ENCODE data around the gene TMPO. TPM values are rescaled to one million over a fixed set of nuclear protein-coding genes. Genes with fewer than 3 reads are reported as not detected.

The TMPO gene
- total RNA-seq, 1 donor from 2014 or later = 103 TPM

DNA sequence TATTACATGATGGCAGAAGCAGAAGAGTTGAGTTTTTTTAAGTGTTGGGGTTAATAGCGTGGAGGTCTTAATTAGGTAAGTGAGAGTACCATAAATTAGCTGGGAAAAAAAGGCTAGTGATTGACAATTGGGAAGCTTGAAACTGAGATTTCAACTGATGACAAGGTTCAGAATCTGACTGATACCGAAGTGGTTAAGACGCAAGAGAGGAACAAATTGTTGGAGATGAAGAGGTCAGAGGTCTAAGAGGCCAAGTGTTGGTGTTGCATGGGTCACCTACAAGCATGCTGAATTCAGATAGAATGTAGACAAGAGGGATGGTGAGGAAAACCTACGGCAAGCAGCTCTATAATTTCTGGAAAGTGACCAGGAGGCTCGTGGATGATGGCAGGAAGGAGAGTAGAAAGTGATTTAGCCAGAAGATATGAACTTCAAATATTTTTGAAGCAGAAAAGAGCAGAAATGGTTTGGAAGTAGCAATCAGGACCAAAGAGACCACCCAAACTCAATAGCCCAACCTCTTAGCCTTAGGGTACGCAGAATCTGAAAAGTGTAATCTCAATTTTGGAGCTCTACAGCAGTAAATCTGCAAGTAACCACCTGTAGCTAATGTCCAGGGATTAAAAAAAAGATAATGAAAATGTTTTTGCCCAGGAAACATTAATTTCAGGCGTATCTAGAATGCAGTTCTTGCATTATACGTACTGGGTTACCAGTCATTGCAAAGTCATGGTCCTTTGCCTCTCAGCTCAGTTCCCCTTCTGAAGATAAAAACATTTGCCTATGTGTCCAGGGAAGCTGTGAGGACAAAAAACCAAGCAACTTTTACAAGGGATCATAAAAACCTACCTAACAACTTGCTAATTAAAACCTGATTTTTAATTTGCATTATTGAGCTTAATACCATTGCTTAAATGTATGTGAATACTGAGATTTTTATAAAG is 1.7 kb upstream of the TMPO start:
- H3K4me1 ChIP-seq = peaks cover 33% of the 10 kb centered on the region
- peak overlapping the region; percentile 90 for H3K27ac ChIP-seq
- peak overlapping the region in 1 of 2 donors; percentile 79 for H3K4me3 ChIP-seq
- H3K9me3 ChIP-seq = no peaks in the 10 kb centered on the region
- TF ChIP-seq POLR2AphosphoS5 (IDR thresholded peaks at IDR 0.05; ENCODE audit: insufficient read depth in 1 of 2, low read depth in 1 of 2) = no peak
- no peak for TF ChIP-seq CTCF (IDR thresholded peaks at IDR 0.05)
- no peak for TF ChIP-seq POLR2A (IDR thresholded peaks at IDR 0.05)
- peak in 1 of 2 donors; percentile 52 for DNase-seq (ENCODE audit: extremely low spot score in 2 of 2)
- H3K27me3 ChIP-seq = no peaks in the 10 kb centered on the region
- H3K36me3 ChIP-seq = no peaks in the 10 kb centered on the region
- intact Hi-C loops (cut with DNase I) = loop anchor here (10.0 kb wide), 1 partner anchor 89 kb away; no protein-coding TSS in a partner anchor

DNA sequence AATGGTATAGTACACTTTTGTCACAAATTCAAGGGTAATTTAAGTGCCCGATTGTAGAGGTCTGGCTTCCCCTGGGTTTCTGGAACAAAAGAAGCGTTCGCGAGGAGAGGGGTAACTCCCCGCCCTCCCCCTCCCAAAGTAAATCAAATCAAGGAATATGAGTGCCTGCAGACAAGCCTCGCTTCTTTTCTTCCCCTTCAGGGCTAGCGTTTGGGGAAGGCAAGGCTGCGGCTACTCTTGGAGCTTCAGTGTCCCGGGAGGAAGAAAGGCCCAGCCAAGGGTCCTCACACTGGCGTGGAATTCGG is 456 bp upstream of the TMPO start:
- Histone ChIP-seq H3K27me3 (no peaks in the 10 kb centered on the region), H3K4me1 (peaks cover 43% of the 10 kb centered on the region), H3K27ac (peak overlapping the region; percentile 90), H3K4me3 (peak overlapping the region; percentile 79 to 95), H3K9me3 (no peaks in the 10 kb centered on the region), H3K36me3 (no peaks in the 10 kb centered on the region)
- intact Hi-C loops (cut with DNase I) = loop anchor here (10.0 kb wide), 1 partner anchor 90 kb away; no protein-coding TSS in a partner anchor
- no peak for TF ChIP-seq POLR2AphosphoS5 (IDR thresholded peaks at IDR 0.05; ENCODE audit: insufficient read depth in 1 of 2, low read depth in 1 of 2)
- no peak for TF ChIP-seq POLR2A (IDR thresholded peaks at IDR 0.05)
- TF ChIP-seq CTCF (IDR thresholded peaks at IDR 0.05) = no peak
- peak in 1 of 2 donors; percentile 89 for DNase-seq (ENCODE audit: extremely low spot score in 2 of 2)

GRCh38 chr12:98516111-98516873 is 902 bp downstream of the TMPO start:
- peak; percentile 39 to 57 (median 57) for TF ChIP-seq CTCF (IDR thresholded peaks at IDR 0.05)
- no peak for TF ChIP-seq POLR2A (IDR thresholded peaks at IDR 0.05)
- TF ChIP-seq POLR2AphosphoS5 (IDR thresholded peaks at IDR 0.05; ENCODE audit: insufficient read depth in 1 of 2, low read depth in 1 of 2) = peak in 1 of 2 donors; percentile 66
- peak in 1 of 2 donors; percentile 89 for DNase-seq (ENCODE audit: extremely low spot score in 2 of 2)
- H3K27me3 ChIP-seq = no peaks in the 10 kb centered on the region
- peaks cover 56% of the 10 kb centered on the region for H3K4me1 ChIP-seq
- H3K27ac ChIP-seq = peak overlapping the region; percentile 90
- intact Hi-C loops (cut with DNase I) = loop anchor here (10.0 kb wide), 1 partner anchor 91 kb away; no protein-coding TSS in a partner anchor
- no peaks in the 10 kb centered on the region for H3K36me3 ChIP-seq
- peak overlapping the region; percentile 79 to 95 for H3K4me3 ChIP-seq
- no peaks in the 10 kb centered on the region for H3K9me3 ChIP-seq

DNA sequence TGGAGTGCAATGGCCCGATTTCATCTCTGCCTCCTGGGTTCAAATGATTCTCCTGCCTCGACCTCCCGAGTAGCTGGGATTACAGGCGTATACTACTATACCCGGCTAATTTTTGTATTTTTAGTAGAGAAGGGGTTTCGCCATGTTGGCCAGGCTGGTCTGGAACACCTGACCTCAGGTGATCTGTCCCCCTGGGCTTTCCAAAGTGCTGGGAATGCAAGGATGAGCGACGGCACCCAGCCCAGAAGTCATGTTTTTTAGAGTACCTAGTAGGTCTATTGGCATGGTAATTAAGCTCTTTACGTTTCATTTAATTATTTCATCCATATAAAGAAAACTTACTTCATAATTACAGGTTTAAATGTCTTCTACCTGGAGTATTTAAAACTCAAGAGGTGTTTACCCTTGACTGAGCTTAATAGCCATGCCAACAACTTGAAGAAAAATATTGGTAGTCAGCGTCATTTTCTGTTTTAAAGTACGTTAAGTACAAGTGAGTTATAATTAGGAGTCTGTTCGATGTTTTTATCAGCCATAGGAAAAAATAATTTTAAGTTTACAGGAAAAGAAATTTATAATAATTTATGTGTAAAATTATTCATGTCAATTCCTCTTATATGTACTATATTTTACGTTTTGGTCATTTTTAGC is 4.0 kb downstream of the TMPO start:
- Histone ChIP-seq H3K9me3 (no peaks in the 10 kb centered on the region), H3K36me3 (peaks cover 0 to 4% of the 10 kb centered on the region in 2 donors), H3K4me1 (peaks cover 51% of the 10 kb centered on the region), H3K27me3 (no peaks in the 10 kb centered on the region), H3K27ac (no peak overlapping the region), H3K4me3 (no peak overlapping the region)
- TF ChIP-seq POLR2A (IDR thresholded peaks at IDR 0.05) = no peak
- no peak for TF ChIP-seq POLR2AphosphoS5 (IDR thresholded peaks at IDR 0.05; ENCODE audit: insufficient read depth in 1 of 2, low read depth in 1 of 2)
- no peak for TF ChIP-seq CTCF (IDR thresholded peaks at IDR 0.05)
- intact Hi-C loops (cut with DNase I) = loop anchor here (10.0 kb wide), 1 partner anchor 95 kb away; no protein-coding TSS in a partner anchor
- no peak for DNase-seq (ENCODE audit: extremely low spot score in 2 of 2)

All from vagina (tissue), 2 donors.